ENCODE data around the gene RNF222.
"Not testable (repeated sequence)": the region's sequence is repeated elsewhere in the genome, so short reads cannot be mapped to it uniquely, and the experiment has no call there.

Gene RNF222

GRCh38 chr17:8384801-8385378, 12.7 kb downstream of the RNF222 start:
- CTCF ChIA-PET = interaction anchor here (1.6 kb wide), 1 partner anchor 613 kb away, joined by 5 read pairs; no protein-coding TSS in a partner anchor
- TF ChIP-seq, protein P1, sequence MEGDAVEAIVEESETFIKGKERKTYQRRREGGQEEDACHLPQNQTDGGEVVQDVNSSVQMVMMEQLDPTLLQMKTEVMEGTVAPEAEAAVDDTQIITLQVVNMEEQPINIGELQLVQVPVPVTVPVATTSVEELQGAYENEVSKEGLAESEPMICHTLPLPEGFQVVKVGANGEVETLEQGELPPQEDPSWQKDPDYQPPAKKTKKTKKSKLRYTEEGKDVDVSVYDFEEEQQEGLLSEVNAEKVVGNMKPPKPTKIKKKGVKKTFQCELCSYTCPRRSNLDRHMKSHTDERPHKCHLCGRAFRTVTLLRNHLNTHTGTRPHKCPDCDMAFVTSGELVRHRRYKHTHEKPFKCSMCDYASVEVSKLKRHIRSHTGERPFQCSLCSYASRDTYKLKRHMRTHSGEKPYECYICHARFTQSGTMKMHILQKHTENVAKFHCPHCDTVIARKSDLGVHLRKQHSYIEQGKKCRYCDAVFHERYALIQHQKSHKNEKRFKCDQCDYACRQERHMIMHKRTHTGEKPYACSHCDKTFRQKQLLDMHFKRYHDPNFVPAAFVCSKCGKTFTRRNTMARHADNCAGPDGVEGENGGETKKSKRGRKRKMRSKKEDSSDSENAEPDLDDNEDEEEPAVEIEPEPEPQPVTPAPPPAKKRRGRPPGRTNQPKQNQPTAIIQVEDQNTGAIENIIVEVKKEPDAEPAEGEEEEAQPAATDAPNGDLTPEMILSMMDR (IDR thresholded peaks at IDR 0.05; ENCODE audit: control extremely low read depth, extremely low read depth, low read depth, missing control alignments) = no peak
- DNase-seq (ENCODE audit: extremely low spot score) = no peak
- POLR2A ChIA-PET = no interaction called here

DNA sequence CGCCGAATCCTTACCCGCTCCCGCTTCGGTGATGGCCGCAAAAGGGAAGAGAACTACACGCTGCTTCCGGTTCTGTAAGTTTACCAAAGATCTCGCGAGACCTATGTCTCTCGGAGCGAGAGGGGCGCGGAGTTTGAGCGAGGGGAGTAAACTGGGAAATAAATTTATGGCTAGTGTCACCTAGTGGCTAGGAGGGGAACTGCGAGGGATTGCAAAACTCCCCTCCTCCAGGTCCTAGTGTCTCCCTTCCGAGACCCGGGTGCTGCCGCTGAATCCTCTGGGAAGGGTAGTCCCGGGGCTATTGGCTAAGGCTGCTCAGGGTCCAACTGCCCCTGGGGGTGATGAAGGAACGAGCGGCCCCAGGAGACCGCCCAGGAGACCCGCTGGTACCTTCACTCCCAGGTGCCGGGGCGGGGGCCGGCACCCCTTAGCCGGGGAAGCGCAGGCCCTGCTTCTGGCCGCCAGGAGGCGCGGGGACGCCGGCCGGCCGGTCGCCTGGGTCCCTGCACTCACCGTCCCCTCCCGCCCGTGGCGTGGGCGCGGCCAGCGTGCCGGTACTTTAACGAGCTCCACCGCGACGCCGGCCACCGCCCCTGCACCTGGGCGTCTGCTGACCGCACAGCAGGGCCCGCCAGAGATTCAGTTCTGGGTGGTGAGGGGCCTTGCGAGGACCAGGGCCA, 14.3 kb downstream of the RNF222 start, which contains the start of gene RPL26:
Gene RPL26 (minus strand): TSS at position 51 of the 680 bp plus-strand sequence. CDS start 883 bp downstream, outside the sequence.
- TF ChIP-seq, protein P1 (IDR thresholded peaks at IDR 0.05; ENCODE audit: control extremely low read depth, extremely low read depth, low read depth, missing control alignments) = peak; percentile 89
- CTCF ChIA-PET = interaction anchor here (0.6 to 1.6 kb wide), 45 partner anchors 8 to 615 kb away, joined by 3 to 21 read pairs (median 4); partner anchors contain the start of genes CTC1, NDEL1 and SLC25A35
- POLR2A ChIA-PET = interaction anchor here (0.8 to 1.2 kb wide), 3 partner anchors 52 to 247 kb away, joined by 3 to 5 read pairs (median 4); partner anchors contain the start of genes MYH10 and NDEL1
- peak; percentile 95 for DNase-seq (ENCODE audit: extremely low spot score)

DNA sequence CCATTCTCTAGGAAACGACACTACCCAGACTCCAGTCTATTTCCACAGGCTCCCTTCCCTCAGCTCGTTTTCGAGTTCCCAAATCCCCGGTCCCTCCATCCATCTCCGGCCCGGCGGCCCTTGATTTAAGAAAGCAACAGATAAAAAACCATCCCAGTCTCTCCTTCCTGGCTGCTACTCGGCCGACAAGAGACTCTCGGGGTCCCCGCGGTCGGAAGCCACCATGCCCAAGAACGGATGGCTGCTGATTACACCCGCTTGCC, 14.8 kb downstream of the RNF222 start:
- no peak for DNase-seq (ENCODE audit: extremely low spot score)
- ChIA-PET POLR2A (interaction anchor here (1.7 kb wide), 1 partner anchor 12 kb away, joined by 4 read pairs; no protein-coding TSS in a partner anchor), CTCF (interaction anchor here (0.8 to 1.6 kb wide), 5 partner anchors 21 to 308 kb away, joined by 3 to 5 read pairs (median 4); partner anchors contain the start of gene SLC25A35)
- TF ChIP-seq, protein P1 (IDR thresholded peaks at IDR 0.05; ENCODE audit: control extremely low read depth, extremely low read depth, low read depth, missing control alignments) = no peak

DNA sequence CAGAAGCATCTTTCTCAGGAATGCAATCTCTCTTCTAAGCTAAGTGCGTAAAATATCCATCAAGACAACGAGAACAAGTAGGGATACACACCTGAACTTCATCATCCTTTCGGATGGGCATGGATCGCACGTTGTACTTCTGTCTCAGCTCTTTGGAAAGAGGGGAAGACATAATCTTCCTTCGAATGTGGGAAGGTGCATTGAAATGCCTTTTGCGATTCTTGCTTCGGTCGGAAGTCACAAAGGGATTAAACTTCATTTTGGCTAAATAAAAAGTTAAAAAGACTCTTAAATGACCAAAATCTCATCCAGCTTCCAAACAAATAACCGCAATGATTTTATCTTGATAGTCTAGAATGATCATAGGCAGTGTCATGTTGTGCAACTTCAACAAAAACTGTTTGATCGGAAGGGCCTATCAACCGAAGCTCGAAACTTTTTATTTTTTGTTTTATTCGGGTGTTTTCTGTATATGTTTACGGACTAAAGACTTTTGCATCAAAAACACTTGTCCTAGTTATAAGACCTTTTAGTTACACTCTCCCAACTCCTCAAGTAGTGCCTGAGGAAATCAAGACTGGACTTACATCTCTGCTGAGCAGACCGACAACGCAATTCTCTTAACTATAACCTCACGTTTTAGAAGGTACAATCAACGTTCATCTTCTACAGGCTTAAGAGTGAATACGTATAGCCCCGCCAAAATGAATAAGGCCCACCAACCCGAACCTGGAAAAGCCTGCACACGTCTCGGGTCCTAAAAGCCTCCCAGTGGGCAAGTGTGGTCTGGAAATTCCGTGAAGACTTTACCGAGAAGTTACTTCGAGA, 15.4 kb downstream of the RNF222 start:
- CTCF ChIA-PET = interaction anchor here (0.6 to 1.6 kb wide), 8 partner anchors 17 to 308 kb away, joined by 3 to 5 read pairs (median 4); partner anchors contain the start of gene SLC25A35
- no peak for DNase-seq (ENCODE audit: extremely low spot score)
- TF ChIP-seq, protein P1 (IDR thresholded peaks at IDR 0.05; ENCODE audit: control extremely low read depth, extremely low read depth, low read depth, missing control alignments) = no peak
- POLR2A ChIA-PET = interaction anchor here (0.6 to 1.7 kb wide), 4 partner anchors 12 to 897 kb away, joined by 3 to 6 read pairs (median 4); no protein-coding TSS in a partner anchor

DNA sequence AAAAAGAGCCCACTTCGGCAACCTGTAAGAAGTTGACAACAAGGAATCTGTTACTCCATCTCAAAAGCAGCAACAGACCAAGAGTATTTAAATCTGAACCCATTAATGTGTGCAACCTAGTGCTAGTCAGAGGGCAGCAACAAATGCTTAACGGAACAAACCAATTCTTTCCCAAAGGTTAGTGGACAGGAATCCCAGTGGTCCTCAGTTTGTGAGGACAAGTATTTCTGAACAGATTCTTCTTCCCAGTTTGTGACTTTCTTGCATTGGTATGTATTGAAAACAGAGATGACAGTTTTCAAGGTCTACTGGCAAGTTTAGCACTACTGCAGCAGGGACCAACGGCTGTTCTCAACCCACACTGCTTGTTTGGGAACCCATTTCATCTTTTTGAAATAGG, 17.6 kb downstream of the RNF222 start:
- ChIA-PET POLR2A (no interaction called here), CTCF (no interaction called here)
- no peak for DNase-seq (ENCODE audit: extremely low spot score)
- TF ChIP-seq, protein P1 (IDR thresholded peaks at IDR 0.05; ENCODE audit: control extremely low read depth, extremely low read depth, low read depth, missing control alignments) = no peak

GRCh38 chr17:8378117-8378516, 19.5 kb downstream of the RNF222 start:
- DNase-seq (ENCODE audit: extremely low spot score); POLR2A ChIA-PET: not testable (repeated sequence)
- CTCF ChIA-PET = interaction anchor here (2.8 kb wide), 1 partner anchor 17 kb away, joined by 18 read pairs; no protein-coding TSS in a partner anchor

Data from GM10248 (cell line).